ENCODE results near the gene FAM20B. TPM values are rescaled to one million over a fixed set of nuclear protein-coding genes. Genes with fewer than 3 reads are reported as not detected.

Gene FAM20B
- total and polyA plus RNA-seq, 2 of the 13 experiments (the other 11 are each of a cell fraction or from before 2014, with no cell fraction given), result 13.8 to 26.9 TPM

GRCh38 chr1:179002552-179003345 lies 22.9 kb upstream of the FAM20B start (continued):
- no peak for TF ChIP-seq TRIM22 (IDR thresholded peaks at IDR 0.05)
- TF ChIP-seq RFXAP (CRISPR knock-in tag; IDR thresholded peaks at IDR 0.05; ENCODE audit: borderline replicate concordance), result no peak
- no peak for TF ChIP-seq ZNF460 (CRISPR knock-in tag; IDR thresholded peaks at IDR 0.05; ENCODE audit: borderline replicate concordance)
- no peak for TF ChIP-seq JUNB (CRISPR knock-in tag; IDR thresholded peaks at IDR 0.05; ENCODE audit: borderline replicate concordance)
- no peak for TF ChIP-seq ZNF282 (IDR thresholded peaks at IDR 0.05; ENCODE audit: partially characterized antibody)
- no peak for TF ChIP-seq ZNF597 (CRISPR knock-in tag; IDR thresholded peaks at IDR 0.05)
- no peak for TF ChIP-seq SMARCE1 (IDR thresholded peaks at IDR 0.05; ENCODE audit: borderline replicate concordance)
- TF ChIP-seq ZNF639 (CRISPR knock-in tag; conservative IDR thresholded peaks at IDR 0.05), result no peak
- TF ChIP-seq ATF6 (CRISPR knock-in tag; conservative IDR thresholded peaks at IDR 0.05), result no peak
- TF ChIP-seq YEATS4 (CRISPR knock-in tag; IDR thresholded peaks at IDR 0.05; ENCODE audit: borderline replicate concordance), result no peak
- no peak for TF ChIP-seq ZSCAN30 (CRISPR knock-in tag; IDR thresholded peaks at IDR 0.05)
- no peak for TF ChIP-seq HOXA7 (CRISPR knock-in tag; IDR thresholded peaks at IDR 0.05)
- no peak for TF ChIP-seq TGIF2 (CRISPR knock-in tag; IDR thresholded peaks at IDR 0.05)
- TF ChIP-seq AGO1 (IDR thresholded peaks at IDR 0.05; ENCODE audit: low read depth, low read length, poor library complexity, severe bottlenecking), result no peak
- no peak; the same call in 1 of the 2 replicates for TF ChIP-seq BCL3 (CRISPR knock-in tag; IDR thresholded peaks at IDR 0.05)
- no peak for TF ChIP-seq FOXP1 (IDR thresholded peaks at IDR 0.05)
- TF ChIP-seq FOXP1 (CRISPR knock-in tag; IDR thresholded peaks at IDR 0.05), result no peak
- TF ChIP-seq FOXK2 (IDR thresholded peaks at IDR 0.05), result no peak
- no peak for TF ChIP-seq PCBP1 (IDR thresholded peaks at IDR 0.05; ENCODE audit: borderline replicate concordance, low read depth, low read length)
- no peak; the same call in 1 of the 2 replicates for TF ChIP-seq MXD1 (CRISPR knock-in tag; IDR thresholded peaks at IDR 0.05)
- no peak for TF ChIP-seq KDM4B (CRISPR knock-in tag; IDR thresholded peaks at IDR 0.05)
- TF ChIP-seq CENPT (CRISPR knock-in tag; IDR thresholded peaks at IDR 0.05; ENCODE audit: low read depth), result no peak
- no peak for TF ChIP-seq MYC (CRISPR knock-in tag; IDR thresholded peaks at IDR 0.05; ENCODE audit: borderline replicate concordance)
- TF ChIP-seq ZNF367 (CRISPR knock-in tag; IDR thresholded peaks at IDR 0.05; ENCODE audit: borderline replicate concordance), result no peak
